ENCODE measurements around the gene CNPPD1. TPM values are rescaled to one million over a fixed set of nuclear protein-coding genes. Genes with fewer than 3 reads are reported as not detected.

The CNPPD1 gene
- total RNA-seq, 3 donors from 2014 or later (not counting 1 experiment from before 2014, with no cell fraction given) = 64.4 to 72.4 (median 64.8) TPM

GRCh38 chr2:219133976-219134375 is 42.7 kb downstream of the CNPPD1 start:
- Histone ChIP-seq H3K36me3 (ENCODE audit: control insufficient read depth, insufficient read depth, low read length) (no peaks in the 10 kb centered on the region), H3K4me3 (ENCODE audit: low read length) (no peak overlapping the region), H3K27ac (ENCODE audit: low read length) (no peak overlapping the region), H3K27me3 (ENCODE audit: control insufficient read depth, insufficient read depth, low read length) (no peaks in the 10 kb centered on the region), H3K4me1 (ENCODE audit: control insufficient read depth, insufficient read depth, low read length) (no peaks in the 10 kb centered on the region), H3K9me3 (ENCODE audit: control insufficient read depth, insufficient read depth, low read length) (no peaks in the 10 kb centered on the region)
- H3K27ac Mint-ChIP-seq = no peak overlapping the region
- intact Hi-C loops (cut with micrococcal nuclease) = no loop called here
- H3K4me1 Mint-ChIP-seq = peaks cover 5% of the 10 kb centered on the region in 2 donors
- ATAC-seq = peak in 1 of 3 donors; percentile 35
- no peak overlapping the region for H3K4me3 Mint-ChIP-seq
- DNase-seq = no peak
- no peaks in the 10 kb centered on the region for H3K27me3 Mint-ChIP-seq (ENCODE audit: low read depth in 2 of 2)
- TF ChIP-seq CTCF (IDR thresholded peaks at IDR 0.05) = no peak
- 95% methylated on average over 4 of the region's 4 CpGs for WGBS (ENCODE audit: insufficient coverage)
- no peaks in the 10 kb centered on the region for H3K9me3 Mint-ChIP-seq
- no peaks in the 10 kb centered on the region for H3K36me3 Mint-ChIP-seq

GRCh38 chr2:219131744-219132143 is 45.0 kb downstream of the CNPPD1 start:
- H3K9me3 Mint-ChIP-seq = no peaks in the 10 kb centered on the region
- no peaks in the 10 kb centered on the region for H3K9me3 ChIP-seq (ENCODE audit: control insufficient read depth, insufficient read depth, low read length)
- no peaks in the 10 kb centered on the region for H3K27me3 Mint-ChIP-seq (ENCODE audit: low read depth in 2 of 2)
- intact Hi-C loops (cut with micrococcal nuclease) = no loop called here
- H3K36me3 Mint-ChIP-seq = no peaks in the 10 kb centered on the region
- H3K36me3 ChIP-seq (ENCODE audit: control insufficient read depth, insufficient read depth, low read length) = no peaks in the 10 kb centered on the region
- no peak overlapping the region for H3K4me3 Mint-ChIP-seq
- no peak overlapping the region for H3K27ac Mint-ChIP-seq
- ATAC-seq (no peak), DNase-seq (no peak)
- TF ChIP-seq CTCF (IDR thresholded peaks at IDR 0.05) = no peak
- H3K4me3 ChIP-seq (ENCODE audit: low read length) = no peak overlapping the region
- no peaks in the 10 kb centered on the region for H3K4me1 ChIP-seq (ENCODE audit: control insufficient read depth, insufficient read depth, low read length)
- no peak overlapping the region for H3K27ac ChIP-seq (ENCODE audit: low read length)
- H3K27me3 ChIP-seq (ENCODE audit: control insufficient read depth, insufficient read depth, low read length) = no peaks in the 10 kb centered on the region
- peaks cover 19 to 21% of the 10 kb centered on the region in 2 donors for H3K4me1 Mint-ChIP-seq
- 89% methylated on average over 2 of the region's 4 CpGs for WGBS (ENCODE audit: insufficient coverage)

GRCh38 chr2:219131327-219131726 is 45.4 kb downstream of the CNPPD1 start:
- no peaks in the 10 kb centered on the region for H3K36me3 ChIP-seq (ENCODE audit: control insufficient read depth, insufficient read depth, low read length)
- Mint-ChIP-seq H3K36me3 (no peaks in the 10 kb centered on the region), H3K27ac (no peak overlapping the region), H3K4me3 (no peak overlapping the region), H3K4me1 (peaks cover 20 to 25% of the 10 kb centered on the region in 2 donors), H3K27me3 (ENCODE audit: low read depth in 2 of 2) (no peaks in the 10 kb centered on the region), H3K9me3 (no peaks in the 10 kb centered on the region)
- intact Hi-C loops (cut with micrococcal nuclease) = no loop called here
- no peak for TF ChIP-seq CTCF (IDR thresholded peaks at IDR 0.05)
- no peaks in the 10 kb centered on the region for H3K4me1 ChIP-seq (ENCODE audit: control insufficient read depth, insufficient read depth, low read length)
- DNase-seq = no peak
- H3K4me3 ChIP-seq (ENCODE audit: low read length) = no peak overlapping the region
- no peaks in the 10 kb centered on the region for H3K27me3 ChIP-seq (ENCODE audit: control insufficient read depth, insufficient read depth, low read length)
- 94% methylated on average over 3 of the region's 3 CpGs for WGBS (ENCODE audit: insufficient coverage)
- no peak for ATAC-seq
- no peak overlapping the region for H3K27ac ChIP-seq (ENCODE audit: low read length)
- H3K9me3 ChIP-seq (ENCODE audit: control insufficient read depth, insufficient read depth, low read length) = no peaks in the 10 kb centered on the region

GRCh38 chr2:219129589-219129988 is 47.1 kb downstream of the CNPPD1 start:
- intact Hi-C loops (cut with micrococcal nuclease) = no loop called here
- TF ChIP-seq CTCF (IDR thresholded peaks at IDR 0.05) = no peak
- peaks cover 37 to 38% of the 10 kb centered on the region in 2 donors for H3K4me1 Mint-ChIP-seq
- Histone ChIP-seq H3K36me3 (ENCODE audit: control insufficient read depth, insufficient read depth, low read length) (no peaks in the 10 kb centered on the region), H3K4me3 (ENCODE audit: low read length) (no peak overlapping the region), H3K27me3 (ENCODE audit: control insufficient read depth, insufficient read depth, low read length) (no peaks in the 10 kb centered on the region), H3K27ac (ENCODE audit: low read length) (no peak overlapping the region), H3K4me1 (ENCODE audit: control insufficient read depth, insufficient read depth, low read length) (peaks cover 11% of the 10 kb centered on the region), H3K9me3 (ENCODE audit: control insufficient read depth, insufficient read depth, low read length) (no peaks in the 10 kb centered on the region)
- no peak for DNase-seq
- no peak overlapping the region for H3K27ac Mint-ChIP-seq
- no peak overlapping the region for H3K4me3 Mint-ChIP-seq
- H3K9me3 Mint-ChIP-seq = no peaks in the 10 kb centered on the region
- no peak for ATAC-seq
- H3K36me3 Mint-ChIP-seq = no peaks in the 10 kb centered on the region
- H3K27me3 Mint-ChIP-seq (ENCODE audit: low read depth in 2 of 2) = no peaks in the 10 kb centered on the region
- 97% methylated on average over 14 of the region's 16 CpGs for WGBS (ENCODE audit: insufficient coverage)

Measured in natural killer cell (primary cell).